Right lobe of liver (tissue), 4 donors: ENCODE results near the gene KRTAP21-2.

Experiments used
- CTCF ChIP-seq, 4 donors: fragments of 200-600 bp in 3 of 4; fragments of 450-650 bp in 1 of 4; IDR thresholded peaks; one replicate each; pipeline versions ENCODE4 v1.5.1 to v1.8.0; 2016 to 2022; ENCODE audit warnings: antibody characterized with exemption in 4 of 4, mild to moderate bottlenecking in 2 of 4
- POLR2A ChIP-seq: fragments of 450-650 bp; IDR thresholded peaks from one replicate; pipeline ENCODE4 v1.6.1; 2017; ENCODE audit warnings: antibody characterized with exemption, mild to moderate bottlenecking
- donor health status: DM: no; HTN: no; CAD: no.
- donor health status: DM: no; HTN: no; CAD: no.
- donor health status: DM: no; HTN: yes; CAD: no.

- TF ChIP-seq CTCF (IDR thresholded peaks at IDR 0.05) (no peak), POLR2A (no peak)
Measured at GRCh38 chr21:30760776-30761175, 13.7 kb upstream of the KRTAP21-2 start.
